Loucy (cell line): ENCODE results near the gene PTK6.

ENCODE experiments used
- CTCF ChIP-seq: fragments of 200-600 bp; sonication (generic); conservative IDR thresholded peaks from 2 replicates; pipeline ENCODE4 v1.5.1; 2014; ENCODE audit warnings: mild to moderate bottlenecking, antibody characterized with exemption, low read length
- EZH2phosphoT487 ChIP-seq: fragments of 200-600 bp; IDR thresholded peaks from 2 replicates; pipeline ENCODE4 v1.6.1; 2018; ENCODE audit warnings: antibody characterized with exemption, mild to moderate bottlenecking, moderate library complexity, borderline replicate concordance

DNA sequence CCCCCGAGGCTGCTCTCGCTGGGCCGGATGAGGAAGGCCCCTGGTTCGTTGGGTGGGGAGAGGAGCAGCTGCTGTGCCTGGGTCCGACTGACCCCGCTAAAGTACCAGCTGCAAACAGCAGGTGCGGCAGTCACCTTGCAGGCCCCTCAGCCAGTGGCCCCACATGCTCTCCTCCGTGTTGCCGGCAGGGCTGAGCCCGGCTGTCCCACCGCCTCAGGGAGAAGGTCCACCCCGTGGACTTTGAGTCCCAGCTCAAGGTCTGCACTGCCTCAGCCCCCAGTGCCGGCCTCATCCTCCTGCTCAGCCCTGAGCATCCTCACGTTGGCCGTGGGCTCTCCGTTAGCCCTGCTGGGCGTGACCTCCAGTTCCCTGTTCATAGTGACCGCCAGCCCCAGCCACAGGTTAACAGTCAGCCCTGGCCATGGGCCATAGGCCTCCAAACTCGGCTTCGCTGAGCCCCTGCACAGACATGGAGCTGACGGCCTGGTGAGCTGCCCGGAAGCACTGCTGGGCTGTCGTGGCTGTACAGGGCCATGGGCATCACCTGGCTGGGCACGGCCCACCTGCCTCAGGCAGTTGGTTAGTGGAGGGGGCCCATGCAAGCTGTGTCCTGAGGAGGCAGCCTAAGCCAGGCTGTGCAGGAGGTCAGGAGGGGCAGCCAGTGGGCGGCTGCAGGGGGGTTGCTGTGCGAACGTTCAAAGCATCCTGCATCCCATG is 7.2 kb upstream of the PTK6 start:
- TF ChIP-seq CTCF, result no peak
- TF ChIP-seq EZH2phosphoT487, result no peak
